ENCODE data around the gene YPEL4.

YPEL4 gene

GRCh38 chr11:57637626-57638004 is 12.1 kb downstream of the YPEL4 start:
- Histone ChIP-seq H3K4me1 (ENCODE audit: insufficient read depth, low read length) (peaks cover 41% of the 10 kb centered on the region), H3K36me3 (ENCODE audit: insufficient read depth, low read length) (no peaks in the 10 kb centered on the region), H3K9ac (ENCODE audit: low read depth, low read length) (peak overlapping the region; percentile 64; the same call in 1 of the 2 replicates), H3K4me3 (ENCODE audit: low read depth in 1 of 2, low read length in 2 of 2) (peak overlapping the region in 1 of 2 experiments; percentile 61; a peak in 2 of 4 replicates), H3K9me3 (ENCODE audit: insufficient read depth, low read length, severe bottlenecking) (no peaks in the 10 kb centered on the region), H3K27me3 (ENCODE audit: insufficient read depth, low read length, poor library complexity) (no peaks in the 10 kb centered on the region), H3K27ac (ENCODE audit: low read length) (peak overlapping the region; percentile 47), H2AFZ (ENCODE audit: low read depth, low read length) (peak overlapping the region; percentile 67), H3K4me2 (ENCODE audit: insufficient read depth, low read length) (peak overlapping the region; percentile 72), H4K20me1 (ENCODE audit: insufficient read depth, low read length) (no peaks in the 10 kb centered on the region), H3K79me2 (ENCODE audit: insufficient read depth, low read length) (0 out of 2 replicates have a peak, but pooled peaks cover 4% of the 10 kb centered on the region)
- TF ChIP-seq EZH2 (IDR thresholded peaks at IDR 0.05; ENCODE audit: borderline replicate concordance, low read depth, low read length, severe bottlenecking) (no peak), CTCF (IDR thresholded peaks at IDR 0.05; ENCODE audit: borderline replicate concordance, extremely low read depth, low read length, poor library complexity, severe bottlenecking) (no peak)
- DNase-seq (no peak), ATAC-seq (ENCODE audit: insufficient read depth, low read depth) (no peak)

- Histone ChIP-seq H3K27me3 (ENCODE audit: insufficient read depth, low read length, poor library complexity) (no peaks in the 10 kb centered on the region), H3K4me1 (ENCODE audit: insufficient read depth, low read length) (peaks cover 29% of the 10 kb centered on the region), H3K79me2 (ENCODE audit: insufficient read depth, low read length) (0 out of 2 replicates have a peak, but pooled peaks cover 4% of the 10 kb centered on the region), H2AFZ (ENCODE audit: low read depth, low read length) (no peak overlapping the region), H4K20me1 (ENCODE audit: insufficient read depth, low read length) (no peaks in the 10 kb centered on the region), H3K4me2 (ENCODE audit: insufficient read depth, low read length) (no peak overlapping the region), H3K36me3 (ENCODE audit: insufficient read depth, low read length) (no peaks in the 10 kb centered on the region), H3K9me3 (ENCODE audit: insufficient read depth, low read length, severe bottlenecking) (no peaks in the 10 kb centered on the region), H3K4me3 (ENCODE audit: low read depth in 1 of 2, low read length in 2 of 2) (no peak overlapping the region), H3K9ac (ENCODE audit: low read depth, low read length) (no peak overlapping the region), H3K27ac (ENCODE audit: low read length) (no peak overlapping the region)
- DNase-seq (no peak), ATAC-seq (ENCODE audit: insufficient read depth, low read depth) (no peak)
- no peak for TF ChIP-seq EZH2 (IDR thresholded peaks at IDR 0.05; ENCODE audit: borderline replicate concordance, low read depth, low read length, severe bottlenecking)
- no peak for TF ChIP-seq CTCF (IDR thresholded peaks at IDR 0.05; ENCODE audit: borderline replicate concordance, extremely low read depth, low read length, poor library complexity, severe bottlenecking)
Observed at GRCh38 chr11:57635246-57635645, 14.5 kb downstream of the YPEL4 start.

GRCh38 chr11:57634311-57634710 is 15.4 kb downstream of the YPEL4 start:
- H3K27ac ChIP-seq (ENCODE audit: low read length) = no peak overlapping the region
- no peaks in the 10 kb centered on the region for H3K36me3 ChIP-seq (ENCODE audit: insufficient read depth, low read length)
- TF ChIP-seq CTCF (IDR thresholded peaks at IDR 0.05; ENCODE audit: borderline replicate concordance, extremely low read depth, low read length, poor library complexity, severe bottlenecking) (no peak), EZH2 (IDR thresholded peaks at IDR 0.05; ENCODE audit: borderline replicate concordance, low read depth, low read length, severe bottlenecking) (no peak)
- H3K79me2 ChIP-seq (ENCODE audit: insufficient read depth, low read length) = no peaks in the 10 kb centered on the region
- DNase-seq (no peak), ATAC-seq (ENCODE audit: insufficient read depth, low read depth) (no peak)
- H2AFZ ChIP-seq (ENCODE audit: low read depth, low read length) = no peak overlapping the region
- H4K20me1 ChIP-seq (ENCODE audit: insufficient read depth, low read length) = no peaks in the 10 kb centered on the region
- H3K9ac ChIP-seq (ENCODE audit: low read depth, low read length) = no peak overlapping the region
- no peak overlapping the region for H3K4me3 ChIP-seq (ENCODE audit: low read depth in 1 of 2, low read length in 2 of 2)
- no peaks in the 10 kb centered on the region for H3K9me3 ChIP-seq (ENCODE audit: insufficient read depth, low read length, severe bottlenecking)
- no peaks in the 10 kb centered on the region for H3K27me3 ChIP-seq (ENCODE audit: insufficient read depth, low read length, poor library complexity)
- H3K4me1 ChIP-seq (ENCODE audit: insufficient read depth, low read length) = peaks cover 19% of the 10 kb centered on the region
- H3K4me2 ChIP-seq (ENCODE audit: insufficient read depth, low read length) = no peak overlapping the region
